Measurements from ENCODE around the gene ZBTB7C.
"Not testable (repeated sequence)": the region's sequence is repeated elsewhere in the genome, so short reads cannot be mapped to it uniquely, and the experiment has no call there.

Gene ZBTB7C

GRCh38 chr18:48293954-48294898 is 115.0 kb downstream of the ZBTB7C start:
- no peak for DNase-seq

- no peak for DNase-seq
Measured at GRCh38 chr18:48292782-48293424, 116.3 kb downstream of the ZBTB7C start.

GRCh38 chr18:48292229-48292628 is 117.0 kb downstream of the ZBTB7C start:
- DNase-seq, result no peak

- no peak for DNase-seq
Measured at GRCh38 chr18:48290162-48290926, 118.8 kb downstream of the ZBTB7C start.

- DNase-seq, result no peak
Measured at GRCh38 chr18:48284743-48285142, 124.4 kb downstream of the ZBTB7C start.

- DNase-seq, result not testable (repeated sequence)
Measured at GRCh38 chr18:48284011-48284410, 125.2 kb downstream of the ZBTB7C start.

GRCh38 chr18:48281460-48281859 is 127.7 kb downstream of the ZBTB7C start:
- DNase-seq, result not testable (repeated sequence)

GRCh38 chr18:48279312-48279711 is 129.9 kb downstream of the ZBTB7C start:
- DNase-seq, result no peak

- DNase-seq, result no peak
Measured at GRCh38 chr18:48278081-48278480, 131.1 kb downstream of the ZBTB7C start.

- DNase-seq, result no peak
Measured at GRCh38 chr18:48274301-48274700, 134.9 kb downstream of the ZBTB7C start.

GRCh38 chr18:48270929-48271328 is 138.3 kb downstream of the ZBTB7C start:
- DNase-seq, result no peak

- DNase-seq, result no peak
Measured at GRCh38 chr18:48265328-48265727, 143.9 kb downstream of the ZBTB7C start.

GRCh38 chr18:48263914-48264902 is 145.0 kb downstream of the ZBTB7C start:
- no peak for DNase-seq

- no peak for DNase-seq
Measured at GRCh38 chr18:48263192-48263853, 145.9 kb downstream of the ZBTB7C start.

- DNase-seq, result no peak
Measured at GRCh38 chr18:48260237-48260636, 148.9 kb downstream of the ZBTB7C start.

- DNase-seq, result no peak
Measured at GRCh38 chr18:48256848-48257247, 152.3 kb downstream of the ZBTB7C start.

- DNase-seq, result no peak
Measured at GRCh38 chr18:48254077-48254602, 155.0 kb downstream of the ZBTB7C start.

- no peak for DNase-seq
Measured at GRCh38 chr18:48252525-48252924, 156.7 kb downstream of the ZBTB7C start.

GRCh38 chr18:48250918-48251317 is 158.3 kb downstream of the ZBTB7C start:
- no peak for DNase-seq

GRCh38 chr18:48250362-48250907 is 158.7 kb downstream of the ZBTB7C start:
- DNase-seq, result no peak

GRCh38 chr18:48249854-48250253 is 159.3 kb downstream of the ZBTB7C start:
- no peak for DNase-seq

Data from cortex of kidney (tissue), 1 donor.